Measurements from ENCODE around the gene ZC3H6.
"Not testable (repeated sequence)": the region's sequence is repeated elsewhere in the genome, so short reads cannot be mapped to it uniquely, and the experiment has no call there.

Gene ZC3H6

DNA sequence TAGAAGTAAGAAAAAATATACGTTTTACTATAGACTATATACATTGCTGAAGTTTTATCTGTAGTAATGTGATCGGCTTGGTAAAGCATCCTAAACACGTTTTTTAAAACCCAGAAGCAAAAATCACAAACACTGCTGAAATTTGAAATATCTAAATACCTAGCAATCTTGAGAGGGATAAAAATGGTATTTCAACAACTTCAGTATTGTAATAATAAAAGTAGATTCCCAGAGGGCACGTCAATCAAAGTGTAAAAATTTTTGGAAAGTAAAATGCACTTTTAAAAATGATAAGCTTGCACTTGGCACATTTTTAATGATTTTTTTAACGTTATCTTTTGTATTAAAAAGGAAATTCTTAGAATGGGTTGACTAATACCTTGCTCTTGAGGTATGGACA lies 1.6 kb downstream of the ZC3H6 start:
- DNase-seq: no peak

DNA sequence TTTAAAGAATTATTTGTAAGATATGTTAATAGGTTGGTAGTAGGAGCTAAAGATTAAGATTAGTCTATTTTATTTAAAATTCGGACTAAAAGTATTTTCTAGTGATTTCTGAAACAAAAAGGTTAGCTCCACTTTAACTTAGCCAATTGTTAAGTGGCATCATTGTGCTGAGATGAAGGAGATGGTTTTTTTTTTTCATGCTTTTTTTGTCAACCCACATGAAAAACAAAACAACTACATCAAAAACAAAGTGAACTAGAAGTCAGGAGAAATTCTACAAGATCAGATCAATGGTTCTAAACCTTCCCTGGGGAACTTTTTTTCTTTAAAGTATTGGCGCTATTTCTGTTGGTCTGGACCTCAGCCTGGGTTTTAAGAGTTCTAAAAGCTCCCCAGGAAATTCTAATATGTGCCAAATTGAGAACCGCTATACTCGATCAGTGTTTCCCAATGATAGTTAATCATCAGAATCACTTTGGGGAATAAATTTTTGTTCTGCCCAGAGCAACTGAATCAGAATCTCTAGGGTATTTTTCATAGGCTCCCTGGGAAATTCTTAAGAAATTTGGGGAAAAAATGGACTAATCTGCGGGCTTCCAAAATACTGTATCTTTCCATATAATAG lies 2.3 kb downstream of the ZC3H6 start:
- no peak for DNase-seq

DNA sequence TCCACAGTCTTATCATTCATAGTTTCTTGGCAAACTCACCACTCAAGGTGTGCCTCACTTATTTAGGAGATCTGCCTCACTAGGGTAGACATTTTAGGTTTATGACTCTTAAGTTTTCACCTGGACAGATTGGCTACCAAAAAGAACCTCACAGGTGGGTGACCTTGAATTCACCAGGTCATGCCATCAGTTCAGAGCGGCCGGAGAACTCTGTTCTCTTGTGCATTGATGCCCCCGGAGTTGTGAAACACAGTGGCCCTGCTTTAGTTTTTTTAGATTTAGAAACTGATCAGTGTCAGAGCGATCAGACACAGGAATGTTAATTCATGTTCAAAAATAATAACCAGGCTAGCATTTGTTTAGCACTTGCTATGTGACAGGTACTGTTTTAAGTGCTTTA lies 6.7 kb downstream of the ZC3H6 start:
- DNase-seq: not testable (repeated sequence)

DNA sequence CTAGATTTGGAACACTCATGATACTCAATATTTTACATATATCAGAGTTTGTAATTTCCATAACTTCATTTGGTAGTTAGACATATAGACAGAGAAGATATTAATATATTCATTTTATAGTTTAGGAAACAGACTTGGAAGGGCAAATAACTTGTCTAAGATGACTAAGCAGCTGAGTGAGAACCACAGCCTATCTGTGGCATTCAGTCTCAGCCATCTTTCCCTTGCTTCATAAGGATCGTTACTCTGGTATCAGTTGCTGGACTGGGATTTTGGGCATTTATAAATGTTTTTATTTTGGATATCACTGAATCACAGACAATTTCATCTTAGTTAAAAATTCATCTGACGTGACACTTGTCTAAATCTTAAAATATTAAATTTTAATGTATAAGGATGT lies 8.1 kb downstream of the ZC3H6 start:
- DNase-seq: not testable (repeated sequence)

DNA sequence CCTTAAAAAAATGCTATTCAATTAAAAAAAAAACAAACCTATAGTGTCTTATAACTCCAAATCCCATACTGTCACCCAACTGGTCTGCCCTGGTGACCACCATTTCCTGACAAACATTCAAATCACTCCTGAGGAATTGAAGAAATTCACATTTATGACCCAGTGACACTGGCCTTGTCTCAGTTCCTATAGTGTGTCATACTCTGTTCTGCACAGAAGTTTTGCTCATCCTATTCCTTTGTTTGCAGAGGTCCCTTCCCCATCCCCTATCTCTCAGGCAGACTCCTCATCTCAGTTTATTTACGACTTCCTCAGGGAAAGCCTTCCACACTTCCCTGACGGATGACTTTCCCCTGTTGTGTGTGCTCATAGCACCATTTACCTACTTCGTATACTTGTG lies 14.7 kb downstream of the ZC3H6 start:
- no peak for DNase-seq

DNA sequence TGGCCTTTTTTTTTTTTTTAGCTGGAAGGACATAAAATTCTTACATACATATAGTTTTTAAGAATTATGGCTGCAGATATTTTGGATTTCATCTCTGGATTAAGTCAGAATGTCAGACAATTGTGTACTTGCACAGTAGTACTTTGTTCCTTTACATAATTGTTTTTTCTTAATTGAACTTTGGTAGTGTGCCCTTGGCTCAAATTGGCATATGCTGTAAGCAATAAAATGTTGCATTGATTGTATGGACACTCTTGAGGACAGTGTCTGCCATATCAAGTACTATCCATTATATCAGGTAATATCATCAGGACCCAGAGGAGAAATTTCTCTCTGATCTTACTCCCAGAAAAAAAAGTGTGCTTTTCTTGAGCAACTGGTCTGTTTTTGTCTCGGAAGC lies 15.3 kb downstream of the ZC3H6 start:
- DNase-seq: no peak

DNA sequence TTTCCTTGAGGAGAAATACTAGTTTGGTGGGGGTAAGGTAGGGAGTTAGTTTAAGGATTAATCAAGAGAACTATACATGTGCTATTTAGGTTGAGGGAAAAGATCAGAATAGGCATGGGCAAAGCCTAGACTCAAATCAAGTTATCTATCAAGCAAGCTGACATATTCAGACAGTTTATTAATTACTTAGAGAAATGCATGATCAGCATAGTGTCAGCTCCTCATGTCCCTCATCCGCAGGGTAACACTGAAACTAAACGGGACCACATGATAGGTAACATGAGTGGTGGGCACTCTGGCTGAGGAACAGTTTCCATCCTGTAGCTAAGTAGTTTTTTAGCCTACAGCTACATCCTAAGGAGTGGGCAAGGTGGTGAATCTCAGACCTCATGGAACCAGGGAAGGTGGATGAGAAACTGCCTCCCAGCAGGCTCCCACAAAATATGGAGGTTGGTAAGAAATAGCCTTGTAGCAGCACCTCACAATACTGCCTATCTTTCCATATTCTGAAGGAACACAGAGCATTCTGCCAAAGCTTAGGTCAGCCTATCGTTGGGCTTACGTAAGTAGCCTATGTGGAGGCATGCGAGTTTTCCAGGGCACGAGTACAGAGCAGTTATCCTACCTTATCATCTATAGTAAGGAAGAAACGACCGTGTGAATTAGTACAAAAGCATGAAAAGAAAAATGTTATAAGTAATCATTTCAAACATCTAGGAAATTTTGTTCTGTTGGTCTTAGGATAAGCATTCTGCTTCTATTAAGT lies 18.4 kb downstream of the ZC3H6 start:
- no peak for DNase-seq

DNA sequence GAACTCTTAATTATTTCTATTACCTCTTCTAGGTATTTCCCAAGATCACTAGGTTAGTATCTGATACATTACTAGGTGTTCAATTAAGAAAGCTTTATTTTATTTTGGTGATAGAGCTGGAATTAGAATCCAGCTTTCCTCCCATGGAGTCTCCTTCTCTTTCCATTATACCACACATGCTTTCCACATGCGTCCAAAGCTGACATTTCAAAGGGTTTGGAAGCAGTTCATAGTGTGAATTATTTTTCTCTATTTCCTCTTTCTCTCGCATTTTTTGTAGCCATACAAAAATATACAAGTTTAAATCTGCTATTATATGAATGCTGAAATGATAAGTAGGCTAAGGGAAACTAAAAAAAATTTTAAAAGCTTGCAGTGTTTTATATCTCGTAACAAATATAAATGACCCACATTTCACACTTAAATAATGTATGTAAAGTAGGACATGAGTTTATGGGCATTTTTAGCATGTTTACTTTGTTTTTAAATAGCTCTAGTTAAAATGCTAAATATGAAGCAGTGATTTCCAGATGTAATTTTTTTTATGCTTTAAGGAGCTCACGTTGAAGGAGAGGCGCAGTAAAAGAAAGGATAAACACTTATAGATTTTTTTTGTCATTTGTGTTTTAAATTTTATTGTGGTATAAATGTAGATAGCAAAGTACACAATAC lies 20.1 kb downstream of the ZC3H6 start:
- no peak for DNase-seq

DNA sequence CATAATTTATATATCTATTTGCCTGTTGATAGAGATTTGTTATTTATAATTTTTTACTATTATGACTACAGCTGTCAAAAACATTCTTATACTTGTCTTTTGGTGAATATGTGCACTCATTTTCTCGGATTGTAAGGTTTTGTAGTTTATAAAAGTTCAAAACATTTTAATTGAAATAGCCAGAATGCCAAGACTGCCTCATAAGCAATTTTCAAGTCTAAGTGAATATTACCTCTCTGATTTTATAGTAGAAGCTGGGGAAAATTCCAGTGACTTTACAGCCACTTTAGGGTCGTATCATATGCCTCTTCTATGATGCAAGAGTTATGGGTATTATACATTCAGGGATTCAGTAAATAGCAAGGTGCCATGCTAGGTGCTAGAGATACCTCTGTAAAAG lies 21.0 kb downstream of the ZC3H6 start:
- no peak for DNase-seq

DNA sequence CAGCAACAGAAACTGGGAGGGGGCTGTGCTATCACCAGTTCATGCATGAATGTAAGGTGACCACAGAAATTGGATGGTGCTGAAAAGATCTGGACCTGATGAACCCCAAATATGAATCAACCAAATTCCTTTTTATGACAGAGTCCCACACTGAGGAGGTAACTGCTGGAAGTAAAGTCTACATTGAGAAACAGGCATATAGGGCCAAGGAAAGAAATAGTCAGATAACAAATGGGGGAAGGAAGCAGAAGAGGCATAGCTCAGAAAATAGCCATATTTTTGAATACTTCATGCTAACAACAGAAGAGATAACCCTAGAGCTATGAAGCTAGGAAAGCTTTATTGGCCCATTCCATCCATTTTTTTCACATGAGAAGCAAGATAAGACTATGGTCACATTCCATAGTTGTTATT lies 25.8 kb downstream of the ZC3H6 start:
- DNase-seq: no peak

DNA sequence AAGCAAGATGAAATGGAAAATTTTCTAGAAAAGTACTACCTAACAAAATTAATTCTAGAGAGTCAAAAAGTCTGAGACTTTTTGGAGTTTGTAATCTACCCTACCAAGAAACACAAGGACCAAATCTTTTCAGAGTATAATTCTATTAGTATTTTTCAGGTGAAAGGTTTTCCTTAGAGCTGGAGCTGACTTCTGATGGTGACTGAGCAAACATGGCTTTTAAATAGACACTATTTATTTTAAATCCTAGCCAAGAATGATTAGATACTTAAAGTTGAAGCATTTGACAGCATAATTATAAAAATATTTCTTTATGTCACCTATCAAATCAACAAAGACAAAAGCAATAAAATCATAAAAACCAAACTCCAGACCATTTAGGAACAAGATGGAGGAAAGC lies 26.6 kb downstream of the ZC3H6 start:
- no peak for DNase-seq

DNA sequence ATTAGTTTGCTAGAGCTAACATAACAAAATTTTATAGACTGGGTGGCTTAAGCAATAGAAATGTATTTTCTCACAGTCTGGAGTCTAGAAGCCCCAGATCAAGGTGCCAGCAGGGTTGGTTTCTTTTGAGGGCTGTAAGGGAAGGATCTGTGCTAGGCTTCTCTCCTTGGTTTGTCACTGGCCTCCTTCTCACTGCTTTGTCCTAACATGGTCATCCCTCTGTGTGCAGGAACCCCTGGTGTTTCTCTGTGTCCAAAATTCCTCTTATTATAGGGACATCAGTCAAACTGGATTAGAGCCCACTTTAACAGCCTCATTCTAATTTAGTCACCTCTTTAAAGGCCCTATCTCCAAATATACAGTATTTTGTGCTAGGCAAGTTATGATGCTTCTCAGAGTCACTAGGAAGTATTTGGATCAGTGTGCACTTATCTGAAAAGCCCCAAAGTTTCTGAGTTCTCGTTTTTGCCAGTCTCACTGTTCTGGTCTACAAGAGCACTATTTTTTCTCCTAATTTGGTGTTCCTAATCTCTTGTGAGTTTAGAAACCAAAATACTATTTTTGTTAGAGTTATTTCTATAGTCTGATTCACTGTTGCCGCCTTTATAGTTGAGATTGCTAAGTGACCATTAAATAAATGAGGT lies 29.0 kb downstream of the ZC3H6 start:
- DNase-seq: no peak

DNA sequence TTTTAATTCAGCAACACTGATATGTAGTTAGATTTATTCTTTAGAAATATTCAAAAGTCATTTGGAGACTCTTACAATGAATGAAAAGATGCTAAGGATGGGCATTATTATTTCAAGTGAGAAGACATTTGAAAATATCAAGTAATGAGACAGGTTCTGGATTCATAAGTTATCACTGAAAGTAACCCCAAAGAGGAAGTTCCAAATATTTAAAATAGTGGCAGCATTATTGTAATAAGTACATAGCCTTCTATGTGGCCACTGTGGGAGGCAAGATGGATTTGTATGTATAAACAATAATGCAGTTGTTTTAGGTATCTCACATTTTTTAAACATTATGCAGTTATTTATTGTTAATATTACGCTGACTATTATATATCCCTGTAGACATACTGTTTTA lies 29.7 kb downstream of the ZC3H6 start:
- DNase-seq: no peak

DNA sequence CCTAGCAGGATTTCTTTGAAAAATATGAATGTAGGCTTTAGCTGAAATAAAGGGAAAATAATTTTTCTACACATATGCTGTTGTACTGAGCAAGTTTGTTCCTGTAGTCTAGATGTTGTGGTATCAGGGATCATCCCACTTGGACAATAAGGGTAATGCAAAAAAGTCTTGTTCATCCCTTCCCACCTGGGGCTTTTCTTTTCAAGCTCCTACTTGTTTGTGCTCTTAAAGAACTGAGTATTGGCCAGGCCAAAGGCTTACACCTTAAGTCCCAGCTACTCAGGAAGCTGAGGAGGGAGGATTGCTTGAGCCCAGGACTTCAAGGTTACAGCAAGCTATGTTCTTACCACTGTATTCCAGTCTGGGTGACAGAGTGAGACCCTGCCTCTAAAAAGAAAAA lies 35.5 kb downstream of the ZC3H6 start:
- DNase-seq: no peak

DNA sequence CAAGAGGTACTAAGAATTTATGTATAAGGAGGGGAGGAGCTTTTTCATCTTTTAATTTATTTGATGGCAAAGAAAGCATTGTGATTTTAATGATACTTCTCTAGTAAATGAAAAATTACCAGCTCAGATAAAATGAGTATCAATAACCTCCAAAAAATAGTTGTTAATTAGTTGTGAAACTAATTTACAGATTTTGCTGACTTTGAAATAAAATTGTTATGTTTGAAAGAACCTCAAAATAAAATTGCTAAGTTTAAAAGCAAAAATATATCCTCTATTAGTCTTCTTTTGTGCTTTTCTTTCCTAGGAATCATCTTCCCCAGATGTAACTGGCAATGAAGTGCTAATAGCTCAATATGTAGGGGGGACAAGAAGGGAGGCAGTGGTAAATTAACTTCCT lies 36.5 kb downstream of the ZC3H6 start:
- no peak for DNase-seq

DNA sequence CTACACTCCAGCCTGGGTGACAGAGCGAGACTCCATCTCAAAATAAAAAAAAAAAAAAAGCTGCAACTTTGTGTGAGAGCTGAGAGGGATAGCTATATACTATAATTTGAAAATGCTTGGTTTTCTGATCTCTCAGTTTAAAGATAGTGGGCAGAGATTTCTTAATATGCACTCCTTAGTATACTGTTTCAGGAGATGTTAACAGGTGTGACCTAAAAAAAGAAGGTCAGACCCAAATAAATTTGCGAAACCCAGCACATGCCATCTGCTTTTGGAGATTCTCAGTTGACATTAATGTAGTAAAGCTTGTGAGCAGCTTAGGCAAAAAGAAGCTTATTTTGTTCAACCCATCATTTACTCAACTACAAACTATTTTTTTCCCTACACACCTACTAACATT lies 37.4 kb downstream of the ZC3H6 start:
- no peak for DNase-seq

DNA sequence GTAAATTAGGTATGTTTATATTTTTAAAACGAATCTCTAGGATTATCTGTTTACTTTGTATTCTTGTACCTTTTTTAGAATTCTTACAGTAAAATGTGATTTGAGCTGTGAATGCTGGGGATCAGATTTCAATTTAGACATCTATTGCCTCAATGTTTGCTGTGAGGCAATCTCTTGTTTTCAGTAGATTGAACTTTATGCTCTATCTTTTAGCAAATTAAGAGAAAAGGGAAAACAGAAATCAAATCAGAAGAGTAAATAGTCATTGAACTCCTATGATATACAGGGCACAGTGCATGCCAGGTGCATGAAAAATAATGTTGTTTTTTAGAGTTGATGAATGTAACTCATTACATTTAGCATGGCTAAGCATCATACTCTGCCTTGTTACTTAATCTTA lies 39.5 kb downstream of the ZC3H6 start:
- no peak for DNase-seq

DNA sequence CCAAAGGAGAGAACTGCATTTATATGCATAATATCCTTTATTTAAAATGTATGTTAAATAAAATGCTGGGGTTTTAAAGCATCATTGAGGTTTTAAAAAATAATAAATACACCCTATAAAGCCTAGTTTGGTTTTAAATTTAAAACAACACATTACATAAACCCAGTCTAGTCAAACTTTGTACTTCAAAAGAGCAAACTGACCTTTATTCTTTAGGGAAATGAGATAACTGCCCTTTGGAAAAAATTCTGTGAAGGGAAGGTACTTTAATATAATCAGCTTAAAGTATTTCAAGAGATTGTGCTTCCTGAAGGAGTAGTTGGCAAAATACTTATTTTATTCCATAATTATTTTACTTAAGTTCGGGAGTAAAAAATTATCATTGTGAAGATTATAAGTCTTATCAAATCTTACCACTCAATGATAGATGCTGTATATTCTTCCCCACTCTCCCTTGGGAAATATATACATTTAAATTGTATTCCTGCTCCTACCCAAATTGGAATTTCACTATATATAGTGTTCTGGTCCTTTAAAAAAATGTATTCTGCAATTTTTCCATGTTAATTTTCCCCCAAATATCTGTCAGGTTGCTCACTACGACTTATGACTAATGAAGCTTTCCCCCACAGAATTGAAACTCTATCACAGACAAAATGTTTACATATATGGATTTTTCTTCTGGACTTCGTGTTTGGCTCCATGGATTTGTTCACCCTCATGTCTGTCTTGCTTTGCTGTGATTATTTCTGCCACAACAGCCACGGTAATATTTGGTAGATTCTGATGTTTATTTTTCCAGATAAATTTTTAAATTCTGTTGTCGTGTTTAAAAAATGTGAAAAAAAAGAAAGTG lies 42.1 kb downstream of the ZC3H6 start:
- no peak for DNase-seq

DNA sequence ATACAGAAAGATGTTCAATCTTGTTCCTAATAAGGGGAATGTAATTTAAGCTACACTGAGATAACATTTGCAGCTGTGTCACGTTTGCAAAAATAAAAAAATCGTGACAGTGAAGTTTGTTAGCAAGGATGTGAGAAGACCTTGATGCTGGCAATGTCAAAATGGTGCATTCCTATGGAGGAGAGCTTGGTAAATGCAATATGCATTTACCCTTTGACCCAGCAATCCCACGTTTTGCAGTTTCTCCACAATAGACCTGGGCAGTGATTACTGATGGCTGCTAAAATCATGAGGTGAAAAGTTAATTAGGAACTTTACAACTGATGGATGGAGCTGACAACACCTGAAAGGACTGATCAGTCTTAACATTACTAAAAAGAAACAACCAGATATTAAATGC lies 43.1 kb downstream of the ZC3H6 start:
- no peak for DNase-seq

DNA sequence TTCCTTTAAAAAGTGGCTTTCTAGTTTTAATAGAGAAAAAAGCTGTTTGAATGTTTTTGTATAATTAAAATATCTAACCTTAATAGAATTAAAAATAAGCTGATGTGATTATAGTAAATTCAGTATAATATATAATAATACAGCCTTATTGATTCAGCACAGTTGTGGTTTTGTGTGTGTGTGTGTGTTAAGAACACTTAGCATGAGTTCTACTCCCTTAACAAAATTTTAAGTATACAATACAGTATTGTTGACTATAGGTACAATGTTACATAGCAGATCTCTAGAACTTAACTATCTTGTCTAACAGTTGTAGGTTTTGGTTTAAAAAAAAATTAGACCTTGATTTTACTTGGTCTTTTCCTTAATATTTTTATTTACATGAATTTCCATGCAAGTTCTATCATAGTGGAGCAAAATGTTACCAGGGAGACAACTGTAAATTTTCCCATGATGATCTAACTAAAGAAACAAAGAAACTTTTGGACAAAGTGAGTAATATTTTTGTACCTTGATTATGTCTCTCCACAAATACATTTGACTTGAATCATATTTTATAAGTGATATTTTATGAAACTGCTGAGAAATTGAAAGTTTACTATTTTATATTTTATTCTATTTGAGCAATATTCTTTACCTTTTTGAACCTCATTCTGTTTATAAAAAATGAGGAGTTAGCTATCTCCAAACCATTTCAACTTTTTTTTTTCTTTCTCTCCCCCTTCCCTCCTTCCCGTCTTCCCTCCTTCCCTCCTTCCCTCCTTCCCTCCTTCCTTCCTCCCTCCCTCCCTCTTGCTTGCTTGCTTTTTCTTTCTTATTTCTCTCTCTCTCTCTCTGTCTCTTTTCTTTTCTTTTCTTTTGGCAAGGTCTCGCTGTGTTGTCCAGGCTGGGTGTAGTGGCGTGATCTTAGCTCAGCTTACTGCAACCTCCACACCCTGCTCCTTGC lies 46.3 kb downstream of the ZC3H6 start:
- DNase-seq: no peak

DNA sequence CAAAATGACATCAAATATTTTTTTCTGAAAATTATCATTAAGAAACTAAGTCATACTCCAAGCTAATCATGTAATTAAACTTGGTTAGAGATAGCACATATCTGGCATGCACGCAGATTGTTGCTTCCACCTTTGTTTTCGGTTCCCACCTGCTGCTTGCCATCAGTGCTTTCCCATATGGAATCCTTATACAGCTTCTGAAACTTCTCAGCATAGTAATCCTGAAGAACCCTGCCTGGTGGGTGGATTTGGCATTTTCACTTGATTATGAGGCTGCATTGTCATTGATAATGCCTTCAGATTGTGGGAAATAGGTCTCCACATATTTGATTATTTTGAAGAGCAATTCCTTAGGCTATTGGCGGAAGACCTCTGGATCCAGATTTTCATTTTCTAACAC lies 47.5 kb downstream of the ZC3H6 start:
- DNase-seq: no peak
